Natural killer cell (primary cell): ENCODE measurements around the gene E2F3. TPM values are rescaled to one million over a fixed set of nuclear protein-coding genes. Genes with fewer than 3 reads are reported as not detected.

Source experiments
- ATAC-seq, 3 donors: fragments of 150-1000 bp in 2 of 3; fragments of 200-7000 bp in 1 of 3; cut with Tn5 transposase; 1 replicate in 1 of 3; 2 replicates in 2 of 3; pipeline ENCODE4 v1.10.0; 2021; ENCODE audit warnings: mild to moderate bottlenecking in 2 of 3, moderate library complexity in 2 of 3
- DNase-seq, 2 donors: peaks; one replicate each; pipeline versions ENCODE4 v3.0.0 to v3.0.0-alpha.2; 2013 to 2021; ENCODE audit warnings: mixed read lengths in 1 of 2
- H3K27ac ChIP-seq: one replicate; pipeline ENCODE4 v1.5.1; 2013; ENCODE audit warnings: mild to moderate bottlenecking, low read length
- H3K27me3 ChIP-seq: one replicate; pipeline ENCODE4 v1.6.1; 2013; ENCODE audit warnings: low read length; ENCODE audit not compliant: control insufficient read depth, insufficient read depth
- H3K36me3 ChIP-seq: one replicate; pipeline ENCODE4 v1.6.1; 2013; ENCODE audit warnings: low read length; ENCODE audit not compliant: control insufficient read depth, insufficient read depth
- H3K4me1 ChIP-seq: one replicate; pipeline ENCODE4 v1.6.1; 2013; ENCODE audit warnings: low read length; ENCODE audit not compliant: control insufficient read depth, insufficient read depth
- H3K4me3 ChIP-seq: one replicate; pipeline ENCODE4 v1.5.1; 2013; ENCODE audit warnings: low read length
- H3K9me3 ChIP-seq: one replicate; pipeline ENCODE4 v1.6.1; 2013; ENCODE audit warnings: low read length; ENCODE audit not compliant: control insufficient read depth, insufficient read depth
- H3K27ac Mint-ChIP-seq, 2 donors: one replicate each; pipeline ENCODE4 v1.8.0; 2022; ENCODE audit warnings: mild to moderate bottlenecking in 2 of 2, mixed read lengths in 2 of 2, moderate library complexity in 1 of 2
- H3K27me3 Mint-ChIP-seq, 2 donors: one replicate each; pipeline ENCODE4 v1.8.0; 2022; ENCODE audit warnings: low read depth in 2 of 2, mixed read lengths in 2 of 2
- H3K36me3 Mint-ChIP-seq: one replicate; pipeline ENCODE4 v1.8.0; 2022; ENCODE audit warnings: mixed read lengths
- H3K4me1 Mint-ChIP-seq, 2 donors: one replicate each; pipeline ENCODE4 v1.8.0; 2022; ENCODE audit warnings: mixed read lengths in 2 of 2
- H3K4me3 Mint-ChIP-seq: one replicate; pipeline ENCODE4 v1.8.0; 2022; ENCODE audit warnings: mild to moderate bottlenecking, moderate library complexity, mixed read lengths
- H3K9me3 Mint-ChIP-seq, 2 donors: one replicate each; pipeline ENCODE4 v1.8.0; 2022; ENCODE audit warnings: mixed read lengths in 2 of 2
- WGBS: methylation state at CpG from one replicate; pipeline ENCODE4 v1.1.7; 2013; ENCODE audit warnings: missing lambda C conversion rate; ENCODE audit not compliant: insufficient coverage; 5-methylcytosine and 5-hydroxymethylcytosine counted together
- intact Hi-C: fragments of 100-400 bp; cut with micrococcal nuclease; formaldehyde crosslinking; loops from one replicate; pipeline ENCODE4 v1.14.2; 2022
- total RNA-seq, 4 donors: library from RNA; stranded (reverse); fragments of 120-200 nt in 1 of 4; gene quantifications; one replicate each; pipeline versions ENCODE4 v1.2.3 to v1.2.4, GENCODE V29; 2013 to 2022
- TF ChIP-seq, protein P1 (sequence below): fragments of 200-600 bp; IDR thresholded peaks from one replicate; pipeline ENCODE4 v1.8.0; 2022; ENCODE audit warnings: antibody characterized with exemption

Gene E2F3
- total RNA-seq, 3 donors from 2014 or later (not counting 1 experiment from before 2014, with no cell fraction given), result 8.2 to 14.7 (median 12.2) TPM

DNA sequence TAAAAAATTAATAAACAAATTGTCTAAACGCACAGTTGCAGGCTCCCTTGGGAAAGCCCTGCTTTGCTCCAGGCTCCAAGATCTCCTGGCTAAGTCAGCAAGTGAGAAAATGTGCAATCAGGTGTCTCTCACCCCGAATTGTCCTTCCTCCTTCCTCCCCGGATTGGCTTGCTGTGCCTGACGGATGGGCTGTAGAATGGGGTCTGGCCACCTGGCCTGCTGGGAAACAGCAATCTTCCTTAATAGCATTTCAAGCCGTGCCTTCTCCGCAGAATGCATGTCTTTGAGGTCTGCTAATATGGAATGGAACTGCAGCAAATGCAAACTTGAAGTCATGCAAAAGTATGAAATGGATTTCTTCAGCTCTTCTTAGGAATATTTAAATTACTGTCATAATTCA lies 88.9 kb downstream of the E2F3 start:
- Histone ChIP-seq H3K4me3 (no peak overlapping the region), H3K27ac (no peak overlapping the region), H3K27me3 (no peaks in the 10 kb centered on the region), H3K36me3 (peaks cover 29% of the 10 kb centered on the region), H3K4me1 (no peaks in the 10 kb centered on the region), H3K9me3 (no peaks in the 10 kb centered on the region)
- H3K4me1 Mint-ChIP-seq, result no peaks in the 10 kb centered on the region
- intact Hi-C loops, result no loop called here
- ATAC-seq, result no peak
- H3K27ac Mint-ChIP-seq, result no peak overlapping the region
- no peak overlapping the region for H3K4me3 Mint-ChIP-seq
- DNase-seq, result no peak
- H3K27me3 Mint-ChIP-seq, result no peaks in the 10 kb centered on the region
- no peaks in the 10 kb centered on the region for H3K9me3 Mint-ChIP-seq
- WGBS, result 100% methylated on average over 6 of the region's 6 CpGs
- TF ChIP-seq, protein P1, sequence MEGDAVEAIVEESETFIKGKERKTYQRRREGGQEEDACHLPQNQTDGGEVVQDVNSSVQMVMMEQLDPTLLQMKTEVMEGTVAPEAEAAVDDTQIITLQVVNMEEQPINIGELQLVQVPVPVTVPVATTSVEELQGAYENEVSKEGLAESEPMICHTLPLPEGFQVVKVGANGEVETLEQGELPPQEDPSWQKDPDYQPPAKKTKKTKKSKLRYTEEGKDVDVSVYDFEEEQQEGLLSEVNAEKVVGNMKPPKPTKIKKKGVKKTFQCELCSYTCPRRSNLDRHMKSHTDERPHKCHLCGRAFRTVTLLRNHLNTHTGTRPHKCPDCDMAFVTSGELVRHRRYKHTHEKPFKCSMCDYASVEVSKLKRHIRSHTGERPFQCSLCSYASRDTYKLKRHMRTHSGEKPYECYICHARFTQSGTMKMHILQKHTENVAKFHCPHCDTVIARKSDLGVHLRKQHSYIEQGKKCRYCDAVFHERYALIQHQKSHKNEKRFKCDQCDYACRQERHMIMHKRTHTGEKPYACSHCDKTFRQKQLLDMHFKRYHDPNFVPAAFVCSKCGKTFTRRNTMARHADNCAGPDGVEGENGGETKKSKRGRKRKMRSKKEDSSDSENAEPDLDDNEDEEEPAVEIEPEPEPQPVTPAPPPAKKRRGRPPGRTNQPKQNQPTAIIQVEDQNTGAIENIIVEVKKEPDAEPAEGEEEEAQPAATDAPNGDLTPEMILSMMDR, result no peak
- peaks cover 17% of the 10 kb centered on the region for H3K36me3 Mint-ChIP-seq

DNA sequence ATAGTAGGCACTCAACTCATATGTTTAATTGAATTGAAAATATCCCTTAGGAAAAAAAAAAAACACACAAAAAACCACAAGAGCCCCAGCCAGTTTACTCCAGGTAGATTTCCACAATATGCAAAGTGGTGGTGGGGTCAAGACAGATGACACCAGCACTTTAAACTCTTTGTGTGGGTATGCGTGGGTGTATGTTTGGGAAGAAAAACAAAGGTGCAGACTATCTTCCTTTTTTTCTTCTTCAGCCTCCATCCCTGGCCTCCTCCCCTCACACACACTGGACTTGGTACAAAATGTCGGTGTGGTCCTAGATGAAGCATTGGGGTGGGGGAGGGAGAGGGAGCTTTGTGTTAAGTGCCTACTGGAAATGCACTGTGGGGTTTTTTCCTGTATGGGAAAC lies 90.4 kb downstream of the E2F3 start:
- Histone ChIP-seq H3K27me3 (no peaks in the 10 kb centered on the region), H3K4me3 (no peak overlapping the region), H3K9me3 (no peaks in the 10 kb centered on the region), H3K27ac (no peak overlapping the region), H3K36me3 (peaks cover 25% of the 10 kb centered on the region), H3K4me1 (no peaks in the 10 kb centered on the region)
- intact Hi-C loops, result no loop called here
- TF ChIP-seq, protein P1, result no peak
- peaks cover 17% of the 10 kb centered on the region for H3K36me3 Mint-ChIP-seq
- no peak overlapping the region for H3K4me3 Mint-ChIP-seq
- no peaks in the 10 kb centered on the region for H3K9me3 Mint-ChIP-seq
- DNase-seq, result no peak
- no peak for ATAC-seq
- no CpG with 5 or more reads among the region's 2 CpGs for WGBS
- no peak overlapping the region for H3K27ac Mint-ChIP-seq
- no peaks in the 10 kb centered on the region for H3K4me1 Mint-ChIP-seq
- no peaks in the 10 kb centered on the region for H3K27me3 Mint-ChIP-seq

DNA sequence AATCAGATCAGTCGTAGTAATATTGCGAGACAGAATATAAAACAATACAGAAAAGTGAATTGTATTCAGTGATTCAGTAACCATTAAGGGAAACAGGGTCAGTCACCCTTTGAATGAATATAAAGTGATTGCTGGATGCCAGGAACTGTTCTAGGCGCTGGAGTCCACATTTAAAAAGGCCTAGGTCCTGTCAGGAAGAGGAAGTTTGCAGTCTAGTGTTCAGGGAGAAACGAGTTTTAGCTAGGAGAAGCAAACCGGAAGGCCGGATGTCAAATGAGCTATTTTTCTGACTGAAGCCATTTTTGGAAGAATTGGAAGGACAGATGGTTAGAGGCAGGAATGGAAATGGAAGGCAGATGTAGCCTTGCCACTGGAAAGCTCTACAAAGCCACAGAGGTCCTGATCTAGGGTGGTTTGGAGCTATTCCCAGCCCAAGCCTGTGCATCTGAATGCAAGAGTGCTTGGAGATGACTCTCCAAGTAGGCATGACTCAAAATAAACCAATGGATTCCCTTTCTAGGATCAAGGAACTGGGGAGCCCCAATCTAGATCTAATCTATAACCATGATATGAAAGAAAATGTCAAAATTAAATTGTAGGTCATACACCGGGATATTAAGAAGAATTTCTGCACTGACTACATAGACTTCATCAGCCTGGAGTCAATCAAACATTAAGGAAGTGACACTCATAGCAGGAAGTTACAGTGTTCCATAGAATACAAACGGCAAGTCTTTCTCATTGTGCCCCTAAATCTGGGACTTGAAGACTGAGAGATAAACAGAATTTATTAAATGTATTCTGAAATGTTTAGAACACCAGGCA lies 95.7 kb downstream of the E2F3 start:
- Mint-ChIP-seq H3K4me1 (no peaks in the 10 kb centered on the region), H3K27me3 (no peaks in the 10 kb centered on the region), H3K4me3 (no peak overlapping the region), H3K36me3 (no peaks in the 10 kb centered on the region), H3K9me3 (no peaks in the 10 kb centered on the region), H3K27ac (no peak overlapping the region)
- Histone ChIP-seq H3K27me3 (no peaks in the 10 kb centered on the region), H3K4me1 (no peaks in the 10 kb centered on the region), H3K27ac (no peak overlapping the region), H3K9me3 (no peaks in the 10 kb centered on the region), H3K36me3 (no peaks in the 10 kb centered on the region), H3K4me3 (no peak overlapping the region)
- DNase-seq, result no peak
- TF ChIP-seq, protein P1, result no peak
- no peak for ATAC-seq
- 86% methylated on average over 8 of the region's 8 CpGs for WGBS
- intact Hi-C loops, result no loop called here

DNA sequence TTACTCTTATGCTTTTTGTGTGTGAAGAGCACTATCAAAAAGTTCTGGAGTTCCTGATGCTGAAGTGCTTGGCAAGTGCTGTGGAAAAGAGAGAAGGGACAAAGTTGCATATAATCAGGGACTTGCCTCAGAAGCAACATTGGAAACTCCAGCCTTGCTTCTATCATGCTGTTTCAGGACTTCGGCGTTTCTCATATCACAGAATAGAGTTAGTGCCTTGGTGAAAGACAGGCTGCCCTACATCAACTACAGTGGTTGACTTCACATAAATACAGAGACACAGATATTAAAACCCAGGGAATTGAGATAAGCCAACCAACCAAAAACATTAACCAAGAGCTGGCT lies 96.3 kb downstream of the E2F3 start:
- Mint-ChIP-seq H3K4me3 (no peak overlapping the region), H3K27ac (no peak overlapping the region)

More for the DNA sequence above, 96.3 kb downstream of the E2F3 start:
- H3K4me3 ChIP-seq, result no peak overlapping the region
- no peaks in the 10 kb centered on the region for H3K27me3 ChIP-seq
- 95% methylated on average over 2 of the region's 2 CpGs for WGBS
- TF ChIP-seq, protein P1, result no peak
- H3K9me3 ChIP-seq, result no peaks in the 10 kb centered on the region
- DNase-seq, result no peak
- H3K36me3 ChIP-seq, result no peaks in the 10 kb centered on the region
- intact Hi-C loops, result no loop called here
- Mint-ChIP-seq H3K27me3 (no peaks in the 10 kb centered on the region), H3K4me1 (no peaks in the 10 kb centered on the region), H3K36me3 (no peaks in the 10 kb centered on the region), H3K9me3 (no peaks in the 10 kb centered on the region)
- H3K27ac ChIP-seq, result no peak overlapping the region
- ATAC-seq, result no peak
- H3K4me1 ChIP-seq, result no peaks in the 10 kb centered on the region
